Neuron (in vitro differentiated cells): Measurements from ENCODE around the gene MRPL52.
"Not testable (repeated sequence)": the region's sequence is repeated elsewhere in the genome, so short reads cannot be mapped to it uniquely, and the experiment has no call there.

ENCODE experiments used
- H2AFZ ChIP-seq: one replicate; pipeline ENCODE4 v1.6.1; 2013; ENCODE audit warnings: low read depth, mild to moderate bottlenecking, inconsistent platforms, low read length, moderate library complexity
- H3K27me3 ChIP-seq: one replicate; pipeline ENCODE4 v1.6.1; 2013; ENCODE audit warnings: low read length; ENCODE audit not compliant: insufficient read depth
- H3K36me3 ChIP-seq: one replicate; pipeline ENCODE4 v1.6.1; 2013; ENCODE audit warnings: low read length; ENCODE audit not compliant: insufficient read depth
- H3K4me1 ChIP-seq: one replicate; pipeline ENCODE4 v1.6.1; 2013; ENCODE audit warnings: low read length; ENCODE audit not compliant: insufficient read depth
- H3K4me3 ChIP-seq: 2 replicates; pipeline ENCODE4 v1.5.1; 2013; ENCODE audit warnings: mild to moderate bottlenecking, low read length, moderate library complexity
- H3K9me3 ChIP-seq: one replicate; pipeline ENCODE4 v1.6.1; 2013; ENCODE audit warnings: low read length

The MRPL52 gene

GRCh38 chr14:22829661-22830442 is at the start of gene MRPL52:
MRPL52 (plus strand) TSS chr14:22829887; CDS start chr14:22829913, 26 bp downstream.
- no peaks in the 10 kb centered on the region for H3K27me3 ChIP-seq
- H3K9me3 ChIP-seq, result no peaks in the 10 kb centered on the region
- H2AFZ ChIP-seq, result peak within 1 kb of the TSS; percentile 89
- peak within 1 kb of the TSS; percentile 94 for H3K4me3 ChIP-seq
- peaks cover 20% of the 10 kb centered on the region for H3K36me3 ChIP-seq
- peaks cover 7% of the 10 kb centered on the region for H3K4me1 ChIP-seq

- H3K9me3 ChIP-seq, result no peaks in the 10 kb centered on the region
- no peak overlapping the region for H2AFZ ChIP-seq
- H3K27me3 ChIP-seq, result no peaks in the 10 kb centered on the region
- H3K4me1 ChIP-seq, result no peaks in the 10 kb centered on the region
- H3K4me3 ChIP-seq, result no peak overlapping the region
- no peaks in the 10 kb centered on the region for H3K36me3 ChIP-seq
These were observed 49.5 kb upstream of the MRPL52 start for GRCh38 chr14:22780105-22780679.

GRCh38 chr14:22780941-22781300 is 48.8 kb upstream of the MRPL52 start:
- Histone ChIP-seq H3K36me3 (no peaks in the 10 kb centered on the region), H3K4me1 (no peaks in the 10 kb centered on the region), H3K9me3 (no peaks in the 10 kb centered on the region), H3K4me3 (no peak overlapping the region), H2AFZ (no peak overlapping the region), H3K27me3 (no peaks in the 10 kb centered on the region)

- no peaks in the 10 kb centered on the region for H3K36me3 ChIP-seq
- no peaks in the 10 kb centered on the region for H3K9me3 ChIP-seq
- no peak overlapping the region for H3K4me3 ChIP-seq
- H3K27me3 ChIP-seq, result no peaks in the 10 kb centered on the region
- no peaks in the 10 kb centered on the region for H3K4me1 ChIP-seq
- H2AFZ ChIP-seq, result no peak overlapping the region
These were observed 48.2 kb upstream of the MRPL52 start for GRCh38 chr14:22781301-22781991.

- no peak overlapping the region for H2AFZ ChIP-seq
- no peaks in the 10 kb centered on the region for H3K9me3 ChIP-seq
- H3K4me1 ChIP-seq, result no peaks in the 10 kb centered on the region
- no peak overlapping the region for H3K4me3 ChIP-seq
- H3K36me3 ChIP-seq, result no peaks in the 10 kb centered on the region
- no peaks in the 10 kb centered on the region for H3K27me3 ChIP-seq
These were observed 43.0 kb upstream of the MRPL52 start for GRCh38 chr14:22786685-22787084.

- H3K4me3 ChIP-seq, result no peak overlapping the region
- H3K9me3 ChIP-seq, result no peaks in the 10 kb centered on the region
- no peaks in the 10 kb centered on the region for H3K36me3 ChIP-seq
- H3K4me1 ChIP-seq, result no peaks in the 10 kb centered on the region
- no peaks in the 10 kb centered on the region for H3K27me3 ChIP-seq
- H2AFZ ChIP-seq, result no peak overlapping the region
These were observed 38.4 kb upstream of the MRPL52 start for GRCh38 chr14:22791301-22791700.

GRCh38 chr14:22792158-22792557 is 37.5 kb upstream of the MRPL52 start:
- Histone ChIP-seq H3K27me3 (no peaks in the 10 kb centered on the region), H3K9me3 (no peaks in the 10 kb centered on the region), H3K36me3 (no peaks in the 10 kb centered on the region), H3K4me1 (no peaks in the 10 kb centered on the region), H3K4me3 (no peak overlapping the region), H2AFZ (no peak overlapping the region)

- not testable (repeated sequence) for H3K27me3 ChIP-seq, H2AFZ ChIP-seq, H3K9me3 ChIP-seq, H3K4me3 ChIP-seq, H3K4me1 ChIP-seq, H3K36me3 ChIP-seq
These were observed 36.1 kb upstream of the MRPL52 start for GRCh38 chr14:22793550-22793949.

- Histone ChIP-seq H3K4me3 (no peak overlapping the region), H3K4me1 (no peaks in the 10 kb centered on the region), H3K36me3 (no peaks in the 10 kb centered on the region), H2AFZ (no peak overlapping the region), H3K27me3 (no peaks in the 10 kb centered on the region), H3K9me3 (no peaks in the 10 kb centered on the region)
These were observed 35.7 kb upstream of the MRPL52 start for GRCh38 chr14:22793976-22794375.

- no peaks in the 10 kb centered on the region for H3K4me1 ChIP-seq
- H3K4me3 ChIP-seq, result no peak overlapping the region
- H3K27me3 ChIP-seq, result no peaks in the 10 kb centered on the region
- no peak overlapping the region for H2AFZ ChIP-seq
- no peaks in the 10 kb centered on the region for H3K36me3 ChIP-seq
- H3K9me3 ChIP-seq, result no peaks in the 10 kb centered on the region
These were observed 35.1 kb upstream of the MRPL52 start for GRCh38 chr14:22794551-22794951.

GRCh38 chr14:22796087-22796707 is 33.5 kb upstream of the MRPL52 start:
- Histone ChIP-seq H3K9me3 (no peaks in the 10 kb centered on the region), H3K36me3 (no peaks in the 10 kb centered on the region), H3K4me3 (no peak overlapping the region), H3K4me1 (no peaks in the 10 kb centered on the region), H2AFZ (no peak overlapping the region), H3K27me3 (no peaks in the 10 kb centered on the region)

GRCh38 chr14:22797017-22797917 is 32.4 kb upstream of the MRPL52 start:
- no peaks in the 10 kb centered on the region for H3K27me3 ChIP-seq
- no peaks in the 10 kb centered on the region for H3K4me1 ChIP-seq
- no peak overlapping the region for H2AFZ ChIP-seq
- no peaks in the 10 kb centered on the region for H3K36me3 ChIP-seq
- H3K4me3 ChIP-seq, result no peak overlapping the region
- no peaks in the 10 kb centered on the region for H3K9me3 ChIP-seq
